ENCODE data around the gene CTAG2. TPM values are rescaled to one million over a fixed set of nuclear protein-coding genes. Genes with fewer than 3 reads are reported as not detected.

The CTAG2 gene
- total and polyA plus RNA-seq, 10 donors = 0.10 to 7.9 (median 0.46) TPM; not detected in 7

- no peak overlapping the region for H3K27ac ChIP-seq
- intact Hi-C loops (cut with DNase I; ENCODE audit: low total_unique reads) = no loop called here
- 71 to 90% (median 77%) methylated on average over 4 to 6 of the region's 6 CpGs for WGBS, 5 donors
These were observed 7.2 kb upstream of the CTAG2 start for GRCh38 chrX:154660541-154660940.

GRCh38 chrX:154658957-154659356 is 5.6 kb upstream of the CTAG2 start:
- intact Hi-C loops (cut with DNase I; ENCODE audit: low total_unique reads) = no loop called here
- Histone ChIP-seq H3K36me3 (no peaks in the 10 kb centered on the region), H3K27me3 (replicated peaks in 1 of 7) (no peaks in the 10 kb centered on the region), H3K9me3 (peaks cover 0 to 15% (median 2%) of the 10 kb centered on the region in 8 donors), H3K27ac (no peak overlapping the region), H3K4me1 (peaks cover 0 to 4% (median 0%) of the 10 kb centered on the region in 6 donors), H3K4me3 (no peak overlapping the region)
- 84 to 95% (median 90%) methylated on average over 10 to 11 of the region's 11 CpGs for WGBS, 5 donors
- DNase-seq = no peak
- TF ChIP-seq POLR2AphosphoS5 (IDR thresholded peaks at IDR 0.05) = no peak
- no peak for TF ChIP-seq CTCF (IDR thresholded peaks at IDR 0.05 in 8 of 11, conservative IDR thresholded peaks at IDR 0.05 in 3 of 11)

More at GRCh38 chrX:154660541-154660940, 7.2 kb upstream of the CTAG2 start:
- Histone ChIP-seq H3K9me3 (peaks cover 0 to 28% (median 6%) of the 10 kb centered on the region in 8 donors), H3K4me1 (peaks cover 0 to 4% (median 0%) of the 10 kb centered on the region in 6 donors), H3K4me3 (no peak overlapping the region), H3K27me3 (replicated peaks in 1 of 7) (no peaks in the 10 kb centered on the region), H3K36me3 (no peaks in the 10 kb centered on the region)
- DNase-seq = no peak
- TF ChIP-seq CTCF (IDR thresholded peaks at IDR 0.05 in 8 of 11, conservative IDR thresholded peaks at IDR 0.05 in 3 of 11) (no peak), POLR2AphosphoS5 (IDR thresholded peaks at IDR 0.05) (no peak), POLR2A (IDR thresholded peaks at IDR 0.05) (no peak)

- no peak overlapping the region for H3K4me3 ChIP-seq
- peaks cover 0 to 4% (median 0%) of the 10 kb centered on the region in 6 donors for H3K4me1 ChIP-seq
- WGBS, 5 donors = 93 to 97% (median 95%) methylated on average over 6 to 12 of the region's 12 CpGs
- TF ChIP-seq POLR2A (IDR thresholded peaks at IDR 0.05) = no peak
- no peak for TF ChIP-seq POLR2AphosphoS5 (IDR thresholded peaks at IDR 0.05)
- TF ChIP-seq CTCF (IDR thresholded peaks at IDR 0.05 in 8 of 11, conservative IDR thresholded peaks at IDR 0.05 in 3 of 11) = no peak
- no peaks in the 10 kb centered on the region for H3K36me3 ChIP-seq
- intact Hi-C loops (cut with DNase I; ENCODE audit: low total_unique reads) = no loop called here
- no peaks in the 10 kb centered on the region for H3K27me3 ChIP-seq (replicated peaks in 1 of 7)
- peaks cover 0 to 8% (median 0%) of the 10 kb centered on the region in 8 donors for H3K9me3 ChIP-seq
- H3K27ac ChIP-seq = no peak overlapping the region
- no peak for DNase-seq
These were observed 4.8 kb upstream of the CTAG2 start for GRCh38 chrX:154658187-154658586.

DNA sequence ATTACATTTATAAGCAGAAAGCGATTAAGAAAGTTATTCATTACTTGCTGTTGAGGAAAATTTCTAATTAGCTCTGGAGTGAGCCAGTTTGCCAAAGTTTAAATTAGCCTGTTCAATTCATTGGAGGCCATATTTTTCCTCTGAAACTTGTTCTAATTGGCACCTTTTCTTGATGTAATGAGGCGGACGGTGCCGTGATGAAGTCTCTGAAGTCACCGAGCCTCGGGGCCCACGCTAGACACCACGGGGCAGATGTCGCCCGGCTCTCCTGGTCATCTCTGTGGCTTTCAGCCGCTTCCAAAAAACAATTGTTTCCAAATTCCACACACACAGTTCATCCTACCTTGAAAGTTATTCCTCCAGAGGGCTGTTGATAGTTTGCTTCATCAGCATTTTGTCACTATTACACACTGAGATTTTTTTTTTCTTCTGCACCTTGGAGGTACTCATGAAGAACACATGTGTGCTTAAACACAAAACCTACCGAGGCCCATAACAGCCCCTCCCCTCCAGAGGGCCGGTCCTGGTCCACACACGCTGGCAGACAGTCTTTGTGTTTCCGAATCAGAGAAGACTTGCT is 3.9 kb upstream of the CTAG2 start:
- DNase-seq = no peak
- Histone ChIP-seq H3K27me3 (replicated peaks in 1 of 7) (no peaks in the 10 kb centered on the region), H3K4me3 (no peak overlapping the region), H3K9me3 (no peaks in the 10 kb centered on the region), H3K27ac (no peak overlapping the region), H3K36me3 (no peaks in the 10 kb centered on the region), H3K4me1 (peaks cover 0 to 4% (median 0%) of the 10 kb centered on the region in 6 donors)
- TF ChIP-seq POLR2AphosphoS5 (IDR thresholded peaks at IDR 0.05) (no peak), POLR2A (IDR thresholded peaks at IDR 0.05) (no peak), CTCF (IDR thresholded peaks at IDR 0.05 in 8 of 11, conservative IDR thresholded peaks at IDR 0.05 in 3 of 11) (no peak)
- intact Hi-C loops (cut with DNase I; ENCODE audit: low total_unique reads) = no loop called here
- 90 to 97% (median 95%) methylated on average over 15 of the region's 15 CpGs for WGBS, 5 donors

Measured in spleen (tissue), 11 donors.